ENCODE data around the gene NFE2L1. TPM values are rescaled to one million over a fixed set of nuclear protein-coding genes. Genes with fewer than 3 reads are reported as not detected.

Gene NFE2L1
- total and polyA plus RNA-seq, 9 of the 15 experiments (the other 6 are each of a cell fraction or from before 2014, with no cell fraction given): 2.0 to 68.6 (median 39.7) TPM

- TF ChIP-seq, protein P1, sequence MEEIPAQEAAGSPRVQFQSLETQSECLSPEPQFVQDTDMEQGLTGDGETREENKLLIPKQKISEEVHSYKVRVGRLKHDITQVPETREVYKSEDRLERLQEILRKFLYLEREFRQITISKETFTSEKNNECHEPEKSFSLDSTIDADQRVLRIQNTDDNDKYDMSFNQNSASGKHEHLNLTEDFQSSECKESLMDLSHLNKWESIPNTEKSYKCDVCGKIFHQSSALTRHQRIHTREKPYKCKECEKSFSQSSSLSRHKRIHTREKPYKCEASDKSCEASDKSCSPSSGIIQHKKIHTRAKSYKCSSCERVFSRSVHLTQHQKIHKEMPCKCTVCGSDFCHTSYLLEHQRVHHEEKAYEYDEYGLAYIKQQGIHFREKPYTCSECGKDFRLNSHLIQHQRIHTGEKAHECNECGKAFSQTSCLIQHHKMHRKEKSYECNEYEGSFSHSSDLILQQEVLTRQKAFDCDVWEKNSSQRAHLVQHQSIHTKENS (CRISPR knock-in tag; IDR thresholded peaks at IDR 0.05): no peak
- TF ChIP-seq, protein P2, sequence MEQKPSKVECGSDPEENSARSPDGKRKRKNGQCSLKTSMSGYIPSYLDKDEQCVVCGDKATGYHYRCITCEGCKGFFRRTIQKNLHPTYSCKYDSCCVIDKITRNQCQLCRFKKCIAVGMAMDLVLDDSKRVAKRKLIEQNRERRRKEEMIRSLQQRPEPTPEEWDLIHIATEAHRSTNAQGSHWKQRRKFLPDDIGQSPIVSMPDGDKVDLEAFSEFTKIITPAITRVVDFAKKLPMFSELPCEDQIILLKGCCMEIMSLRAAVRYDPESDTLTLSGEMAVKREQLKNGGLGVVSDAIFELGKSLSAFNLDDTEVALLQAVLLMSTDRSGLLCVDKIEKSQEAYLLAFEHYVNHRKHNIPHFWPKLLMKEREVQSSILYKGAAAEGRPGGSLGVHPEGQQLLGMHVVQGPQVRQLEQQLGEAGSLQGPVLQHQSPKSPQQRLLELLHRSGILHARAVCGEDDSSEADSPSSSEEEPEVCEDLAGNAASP (IDR thresholded peaks at IDR 0.05): no peak
- no peak for TF ChIP-seq DMBX1 (CRISPR knock-in tag; IDR thresholded peaks at IDR 0.05; ENCODE audit: borderline replicate concordance)
- no peak for TF ChIP-seq ZBED1 (IDR thresholded peaks at IDR 0.05)
- TF ChIP-seq BRD9 (IDR thresholded peaks at IDR 0.05; ENCODE audit: low read depth, partially characterized antibody): no peak
- TF ChIP-seq PTRF (tag; IDR thresholded peaks at IDR 0.05): no peak
- TF ChIP-seq EWSR1 (IDR thresholded peaks at IDR 0.05; ENCODE audit: borderline replicate concordance, low read depth, partially characterized antibody): no peak
- peak; percentile 76 to 81 for TF ChIP-seq NRF1 (conservative IDR thresholded peaks at IDR 0.05 in 1 of 2, IDR thresholded peaks at IDR 0.05 in 1 of 2)
- TF ChIP-seq TARDBP (IDR thresholded peaks at IDR 0.05): no peak
- TF ChIP-seq, protein P3, sequence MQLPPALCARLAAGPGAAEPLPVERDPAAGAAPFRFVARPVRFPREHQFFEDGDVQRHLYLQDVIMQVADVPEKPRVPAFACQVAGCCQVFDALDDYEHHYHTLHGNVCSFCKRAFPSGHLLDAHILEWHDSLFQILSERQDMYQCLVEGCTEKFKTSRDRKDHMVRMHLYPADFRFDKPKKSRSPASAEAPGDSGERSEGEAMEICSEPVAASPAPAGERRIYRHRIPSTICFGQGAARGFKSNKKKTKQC (CRISPR knock-in tag; IDR thresholded peaks at IDR 0.05): no peak
- no peak for TF ChIP-seq HLTF (IDR thresholded peaks at IDR 0.05)
- no peak for TF ChIP-seq TAF7 (tag; IDR thresholded peaks at IDR 0.05)
- peak; percentile 61 for TF ChIP-seq POLR2G (IDR thresholded peaks at IDR 0.05; ENCODE audit: low read depth, low read length)
- no peak for TF ChIP-seq GABPB2 (CRISPR knock-in tag; conservative IDR thresholded peaks at IDR 0.05)
- TF ChIP-seq, protein P4, sequence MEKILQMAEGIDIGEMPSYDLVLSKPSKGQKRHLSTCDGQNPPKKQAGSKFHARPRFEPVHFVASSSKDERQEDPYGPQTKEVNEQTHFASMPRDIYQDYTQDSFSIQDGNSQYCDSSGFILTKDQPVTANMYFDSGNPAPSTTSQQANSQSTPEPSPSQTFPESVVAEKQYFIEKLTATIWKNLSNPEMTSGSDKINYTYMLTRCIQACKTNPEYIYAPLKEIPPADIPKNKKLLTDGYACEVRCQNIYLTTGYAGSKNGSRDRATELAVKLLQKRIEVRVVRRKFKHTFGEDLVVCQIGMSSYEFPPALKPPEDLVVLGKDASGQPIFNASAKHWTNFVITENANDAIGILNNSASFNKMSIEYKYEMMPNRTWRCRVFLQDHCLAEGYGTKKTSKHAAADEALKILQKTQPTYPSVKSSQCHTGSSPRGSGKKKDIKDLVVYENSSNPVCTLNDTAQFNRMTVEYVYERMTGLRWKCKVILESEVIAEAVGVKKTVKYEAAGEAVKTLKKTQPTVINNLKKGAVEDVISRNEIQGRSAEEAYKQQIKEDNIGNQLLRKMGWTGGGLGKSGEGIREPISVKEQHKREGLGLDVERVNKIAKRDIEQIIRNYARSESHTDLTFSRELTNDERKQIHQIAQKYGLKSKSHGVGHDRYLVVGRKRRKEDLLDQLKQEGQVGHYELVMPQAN (IDR thresholded peaks at IDR 0.05; ENCODE audit: borderline replicate concordance): no peak
- no peak for TF ChIP-seq FOXK1 (CRISPR knock-in tag; IDR thresholded peaks at IDR 0.05; ENCODE audit: borderline replicate concordance)
- TF ChIP-seq FOSL1 (tag; conservative IDR thresholded peaks at IDR 0.05): no peak
- no peak for TF ChIP-seq GTF2E2 (tag; IDR thresholded peaks at IDR 0.05)
- no peak for TF ChIP-seq RBM39 (optimal IDR thresholded peaks at IDR 0.05; ENCODE audit: low read depth, low read length)
- no peak for TF ChIP-seq HMG20A (CRISPR knock-in tag; conservative IDR thresholded peaks at IDR 0.05)
- peak; percentile 92 for TF ChIP-seq CTBP1 (IDR thresholded peaks at IDR 0.05; ENCODE audit: borderline replicate concordance)
- no peak for TF ChIP-seq MAFF (IDR thresholded peaks at IDR 0.05; ENCODE audit: low read length)
- TF ChIP-seq TEAD1 (CRISPR knock-in tag; IDR thresholded peaks at IDR 0.05): no peak
- TF ChIP-seq ILF3 (IDR thresholded peaks at IDR 0.05; ENCODE audit: borderline replicate concordance): no peak
These were observed 6.4 kb downstream of the NFE2L1 start (continued) for GRCh38 chr17:48054238-48055185.
